ENCODE results near the gene ZNF22. TPM values are rescaled to one million over a fixed set of nuclear protein-coding genes. Genes with fewer than 3 reads are reported as not detected.
A peak's percentile ranks its signal among the peaks of the same experiment; 100 is the strongest.

The ZNF22 gene
- total RNA-seq, 1 donor from 2014 or later, result 26.9 TPM

- no peak for DNase-seq
- Histone ChIP-seq H3K27ac (no peak overlapping the region), H3K4me3 (no peak overlapping the region), H3K4me1 (peaks cover 17% of the 10 kb centered on the region), H3K36me3 (peaks cover 4% of the 10 kb centered on the region), H3K9me3 (no peaks in the 10 kb centered on the region), H3K27me3 (no peaks in the 10 kb centered on the region)
- intact Hi-C loops (cut with DNase I), result no loop called here
- no peak for ATAC-seq
- TF ChIP-seq CTCF (IDR thresholded peaks at IDR 0.05), result no peak
Observed at GRCh38 chr10:44955413-44956070, 45.2 kb upstream of the ZNF22 start.

- no peaks in the 10 kb centered on the region for H3K27me3 ChIP-seq
- intact Hi-C loops (cut with DNase I), result no loop called here
- no peak for ATAC-seq
- no peak for TF ChIP-seq CTCF (IDR thresholded peaks at IDR 0.05)
- H3K27ac ChIP-seq, result no peak overlapping the region
- no peak overlapping the region for H3K4me3 ChIP-seq
- H3K9me3 ChIP-seq, result no peaks in the 10 kb centered on the region
- DNase-seq, result no peak
- peaks cover 4% of the 10 kb centered on the region for H3K36me3 ChIP-seq
- peaks cover 23% of the 10 kb centered on the region for H3K4me1 ChIP-seq
Observed at GRCh38 chr10:44956226-44956625, 44.5 kb upstream of the ZNF22 start.

- no peak for ATAC-seq
- DNase-seq, result no peak
- H3K9me3 ChIP-seq, result no peaks in the 10 kb centered on the region
- H3K27me3 ChIP-seq, result no peaks in the 10 kb centered on the region
- no peak for TF ChIP-seq CTCF (IDR thresholded peaks at IDR 0.05)
- peak overlapping the region; percentile 24 for H3K27ac ChIP-seq
- intact Hi-C loops (cut with DNase I), result no loop called here
- H3K4me1 ChIP-seq, result peaks cover 26% of the 10 kb centered on the region
- peaks cover 4% of the 10 kb centered on the region for H3K36me3 ChIP-seq
- H3K4me3 ChIP-seq, result no peak overlapping the region
Observed at GRCh38 chr10:44956717-44957706, 43.7 kb upstream of the ZNF22 start.

- peaks cover 32% of the 10 kb centered on the region for H3K4me1 ChIP-seq
Observed at GRCh38 chr10:44958196-44958897, 42.4 kb upstream of the ZNF22 start.

More at GRCh38 chr10:44958196-44958897, 42.4 kb upstream of the ZNF22 start:
- no peak for TF ChIP-seq CTCF (IDR thresholded peaks at IDR 0.05)
- H3K4me3 ChIP-seq, result peak overlapping the region; percentile 83
- no peaks in the 10 kb centered on the region for H3K27me3 ChIP-seq
- peak overlapping the region; percentile 96 for H3K27ac ChIP-seq
- H3K36me3 ChIP-seq, result peaks cover 4% of the 10 kb centered on the region
- intact Hi-C loops (cut with DNase I), result no loop called here
- DNase-seq (no peak), ATAC-seq (peak; percentile 48)
- no peaks in the 10 kb centered on the region for H3K9me3 ChIP-seq

Measured in upper lobe of right lung (tissue), 1 donor.